HL-60 (cell line): ENCODE results near the gene MPV17L2.

Experiments
- CTCF ChIP-seq: IDR thresholded peaks from one replicate; pipeline ENCODE4 v1.5.1; 2011; ENCODE audit warnings: low read length, control low read depth, inconsistent platforms; ENCODE audit not compliant: insufficient read depth
- GABPA ChIP-seq: IDR thresholded peaks from 2 replicates; pipeline ENCODE4 v1.6.1; 2012; ENCODE audit warnings: low read depth
- POLR2AphosphoS5 ChIP-seq: IDR thresholded peaks from 2 replicates; pipeline ENCODE4 v1.6.1; 2012; ENCODE audit warnings: low read depth
- REST ChIP-seq: IDR thresholded peaks from 2 replicates; pipeline ENCODE4 v1.6.1; 2012; ENCODE audit warnings: low read depth; ENCODE audit not compliant: insufficient replicate concordance

- TF ChIP-seq CTCF (no peak), POLR2AphosphoS5 (no peak), REST (no peak), GABPA (no peak)
These were observed 9.5 kb upstream of the MPV17L2 start for GRCh38 chr19:18183529-18183928.
